Liver (tissue), 9 donors: ENCODE data around the gene DICER1. TPM values are rescaled to one million over a fixed set of nuclear protein-coding genes. Genes with fewer than 3 reads are reported as not detected.

Experiments
- DNase-seq: peaks from one replicate; pipeline ENCODE4 v3.0.0-alpha.2; 2017; ENCODE audit warnings: low spot score
- H3K27ac ChIP-seq, 2 donors: one replicate each; pipeline ENCODE4 v1.7.0; 2013; ENCODE audit warnings: inconsistent platforms in 2 of 2, low read length in 2 of 2, control low read depth in 1 of 2, low read depth in 1 of 2, mild to moderate bottlenecking in 1 of 2
- H3K27me3 ChIP-seq, 4 donors: one replicate each; pipeline versions ENCODE4 v1.6.1 to v1.7.0; 2013; ENCODE audit warnings: low read length in 3 of 4, inconsistent platforms in 1 of 4, mild to moderate bottlenecking in 1 of 4, moderate library complexity in 1 of 4; ENCODE audit not compliant: control insufficient read depth in 4 of 4, insufficient read depth in 4 of 4
- H3K36me3 ChIP-seq, 4 donors: one replicate each; pipeline versions ENCODE4 v1.6.1 to v1.7.0; 2013; ENCODE audit warnings: low read length in 3 of 4, mild to moderate bottlenecking in 3 of 4, low read depth in 1 of 4, moderate library complexity in 1 of 4; ENCODE audit not compliant: control insufficient read depth in 4 of 4, insufficient read depth in 3 of 4
- H3K4me1 ChIP-seq, 4 donors: one replicate each; pipeline versions ENCODE4 v1.6.1 to v1.7.0; 2013; ENCODE audit warnings: low read length in 3 of 4, mild to moderate bottlenecking in 3 of 4, moderate library complexity in 1 of 4; ENCODE audit not compliant: control insufficient read depth in 4 of 4, insufficient read depth in 4 of 4
- H3K4me3 ChIP-seq, 3 donors: one replicate each; pipeline versions ENCODE4 v1.6.1 to v1.7.0; 2013; ENCODE audit warnings: low read length in 3 of 3, control low read depth in 1 of 3, low read depth in 1 of 3, mild to moderate bottlenecking in 1 of 3
- H3K9ac ChIP-seq, 2 donors: one replicate each; pipeline ENCODE4 v1.7.0; 2013; ENCODE audit warnings: low read length in 2 of 2, mild to moderate bottlenecking in 2 of 2, moderate library complexity in 2 of 2, control low read depth in 1 of 2, low read depth in 1 of 2
- H3K9me3 ChIP-seq, 4 donors: one replicate each; pipeline versions ENCODE4 v1.6.1 to v1.7.0; 2013; ENCODE audit warnings: low read length in 3 of 4; ENCODE audit not compliant: control insufficient read depth in 4 of 4
- ATF3 ChIP-seq: IDR thresholded peaks from 2 replicates; pipeline ENCODE4 v1.6.1; 2016; ENCODE audit warnings: antibody characterized with exemption
- FOXA1 ChIP-seq: IDR thresholded peaks from 2 replicates; pipeline ENCODE4 v1.6.1; 2016; ENCODE audit warnings: antibody characterized with exemption
- FOXA2 ChIP-seq: IDR thresholded peaks from 2 replicates; pipeline ENCODE4 v1.6.1; 2016; ENCODE audit warnings: antibody characterized with exemption
- GABPA ChIP-seq, 2 donors: IDR thresholded peaks in 1 of 2; conservative IDR thresholded peaks in 1 of 2; 2 replicates each; pipeline ENCODE4 v1.6.1; 2016; ENCODE audit warnings: antibody characterized with exemption in 2 of 2, mild to moderate bottlenecking in 1 of 2, moderate library complexity in 1 of 2
- HNF4G ChIP-seq: IDR thresholded peaks from 2 replicates; pipeline ENCODE4 v1.6.1; 2016; ENCODE audit warnings: antibody characterized with exemption
- NR2F2 ChIP-seq: IDR thresholded peaks from 2 replicates; pipeline ENCODE4 v1.6.1; 2016; ENCODE audit warnings: antibody characterized with exemption
- RXRA ChIP-seq, 2 donors: IDR thresholded peaks; 2 replicates each; pipeline ENCODE4 v1.6.1; 2017 to 2018; ENCODE audit warnings: antibody characterized with exemption in 2 of 2, mild to moderate bottlenecking in 1 of 2
- SP1 ChIP-seq: IDR thresholded peaks from 2 replicates; pipeline ENCODE4 v1.6.1; 2018; ENCODE audit warnings: antibody characterized with exemption, mild to moderate bottlenecking
- TAF1 ChIP-seq: conservative IDR thresholded peaks from 2 replicates; pipeline ENCODE4 v1.6.1; 2016; ENCODE audit warnings: antibody characterized with exemption, mild to moderate bottlenecking
- WGBS: extraction: QIAGEN DNeasy Blood & Tissue Kit; methylation state at CpG from one replicate; pipeline ENCODE4 v1.1.7; 2013; 5-methylcytosine and 5-hydroxymethylcytosine counted together
- polyA plus RNA-seq, 2 donors: library from polyadenylated mRNA; stranded (reverse) in 1 of 2; unstranded in 1 of 2; fragments of 200-250 nt in 1 of 2; fragments of >200 nt in 1 of 2; fragmentation: Nextera tagmentation in 1 of 2; extraction: Ambion mirVana in 1 of 2; gene quantifications; one replicate each; pipeline versions ENCODE4 v1.2.1 to v1.2.3, GENCODE V29; 2013 to 2015
- total RNA-seq, 2 donors: library from RNA; depleted of rRNA; stranded (reverse); fragments of >200 nt; gene quantifications; one replicate each; pipeline ENCODE4 v1.2.3, GENCODE V29; 2014
- donor health status: healthy.
- donor health status: healthy.
- donor health status: healthy.
- donor health status: healthy.
- donor health status: healthy.

The DICER1 gene
- total and polyA plus RNA-seq, 4 donors, result 7.5 to 43.6 (median 20.3) TPM

- no peak for DNase-seq
- H3K9ac ChIP-seq, result no peak overlapping the region
- H3K27ac ChIP-seq, result no peak overlapping the region
- no peaks in the 10 kb centered on the region for H3K9me3 ChIP-seq
- no peak overlapping the region for H3K4me3 ChIP-seq
- TF ChIP-seq SP1 (no peak), HNF4G (no peak), NR2F2 (no peak)
- H3K4me1 ChIP-seq, result no peaks in the 10 kb centered on the region
- H3K27me3 ChIP-seq, result peaks cover 0 to under 1% (median 0%) of the 10 kb centered on the region in 4 donors
- no peaks in the 10 kb centered on the region for H3K36me3 ChIP-seq
These were observed 107.4 kb downstream of the DICER1 start for GRCh38 chr14:95049952-95050351.

- H3K36me3 ChIP-seq, result no peaks in the 10 kb centered on the region
- TF ChIP-seq RXRA (IDR thresholded peaks at IDR 0.05) (no peak), ATF3 (no peak), TAF1 (no peak), FOXA2 (no peak), GABPA (IDR thresholded peaks at IDR 0.05 in 1 of 2, conservative IDR thresholded peaks at IDR 0.05 in 1 of 2) (no peak), FOXA1 (no peak), HNF4G (no peak)
- no peak for DNase-seq
- no peaks in the 10 kb centered on the region for H3K4me1 ChIP-seq
- H3K9me3 ChIP-seq, result no peaks in the 10 kb centered on the region
- 77% methylated on average over 10 of the region's 10 CpGs for WGBS
- H3K4me3 ChIP-seq, result no peak overlapping the region
- peaks cover 0 to 9% (median 0%) of the 10 kb centered on the region in 4 donors for H3K27me3 ChIP-seq
- H3K27ac ChIP-seq, result no peak overlapping the region
- H3K9ac ChIP-seq, result no peak overlapping the region
These were observed 108.5 kb downstream of the DICER1 start for GRCh38 chr14:95048771-95049312.

GRCh38 chr14:95047754-95048153 is 109.6 kb downstream of the DICER1 start:
- TF ChIP-seq RXRA (IDR thresholded peaks at IDR 0.05) (no peak), FOXA1 (no peak)
- Histone ChIP-seq H3K27ac (no peak overlapping the region), H3K27me3 (peaks cover 0 to 9% (median 0%) of the 10 kb centered on the region in 4 donors), H3K4me3 (no peak overlapping the region), H3K9ac (no peak overlapping the region), H3K36me3 (no peaks in the 10 kb centered on the region), H3K4me1 (no peaks in the 10 kb centered on the region), H3K9me3 (no peaks in the 10 kb centered on the region)
- 85% methylated on average over 7 of the region's 7 CpGs for WGBS
- DNase-seq, result no peak

- H3K4me3 ChIP-seq, result no peak overlapping the region
- H3K4me1 ChIP-seq, result no peaks in the 10 kb centered on the region
- H3K36me3 ChIP-seq, result no peaks in the 10 kb centered on the region
- no peaks in the 10 kb centered on the region for H3K9me3 ChIP-seq
- H3K9ac ChIP-seq, result no peak overlapping the region
- H3K27ac ChIP-seq, result no peak overlapping the region
- WGBS, result 77% methylated on average over 28 of the region's 28 CpGs
- peaks cover 0 to 9% (median 0%) of the 10 kb centered on the region in 4 donors for H3K27me3 ChIP-seq
- DNase-seq, result no peak
- no peak for TF ChIP-seq HNF4G
- TF ChIP-seq ATF3, result no peak
These were observed 110.3 kb downstream of the DICER1 start for GRCh38 chr14:95046711-95047681.
